Choroid plexus epithelial cell (primary cell): Measurements from ENCODE around the gene PRKCE.

ENCODE experiments used
- DNase-seq: peaks from one replicate; pipeline ENCODE4 v3.0.0-alpha.2; 2010; ENCODE audit warnings: low read depth
- H3K4me3 ChIP-seq: 2 replicates; pipeline ENCODE4 v1.5.1; 2011; ENCODE audit warnings: low read depth, mild to moderate bottlenecking, control low read depth, low read length, moderate library complexity
- TF ChIP-seq, protein P1 (sequence below): conservative IDR thresholded peaks from 2 replicates; pipeline ENCODE4 v1.5.1; 2011; ENCODE audit warnings: low read depth, mild to moderate bottlenecking, control low read depth, inconsistent platforms, low read length, moderate library complexity

Gene PRKCE

GRCh38 chr2:45936623-45936979 is 285.1 kb downstream of the PRKCE start:
- TF ChIP-seq, protein P1, sequence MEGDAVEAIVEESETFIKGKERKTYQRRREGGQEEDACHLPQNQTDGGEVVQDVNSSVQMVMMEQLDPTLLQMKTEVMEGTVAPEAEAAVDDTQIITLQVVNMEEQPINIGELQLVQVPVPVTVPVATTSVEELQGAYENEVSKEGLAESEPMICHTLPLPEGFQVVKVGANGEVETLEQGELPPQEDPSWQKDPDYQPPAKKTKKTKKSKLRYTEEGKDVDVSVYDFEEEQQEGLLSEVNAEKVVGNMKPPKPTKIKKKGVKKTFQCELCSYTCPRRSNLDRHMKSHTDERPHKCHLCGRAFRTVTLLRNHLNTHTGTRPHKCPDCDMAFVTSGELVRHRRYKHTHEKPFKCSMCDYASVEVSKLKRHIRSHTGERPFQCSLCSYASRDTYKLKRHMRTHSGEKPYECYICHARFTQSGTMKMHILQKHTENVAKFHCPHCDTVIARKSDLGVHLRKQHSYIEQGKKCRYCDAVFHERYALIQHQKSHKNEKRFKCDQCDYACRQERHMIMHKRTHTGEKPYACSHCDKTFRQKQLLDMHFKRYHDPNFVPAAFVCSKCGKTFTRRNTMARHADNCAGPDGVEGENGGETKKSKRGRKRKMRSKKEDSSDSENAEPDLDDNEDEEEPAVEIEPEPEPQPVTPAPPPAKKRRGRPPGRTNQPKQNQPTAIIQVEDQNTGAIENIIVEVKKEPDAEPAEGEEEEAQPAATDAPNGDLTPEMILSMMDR, result no peak
- H3K4me3 ChIP-seq, result no peak overlapping the region
- no peak for DNase-seq

- TF ChIP-seq, protein P1, result no peak
- H3K4me3 ChIP-seq, result no peak overlapping the region
- DNase-seq, result no peak
Measured at GRCh38 chr2:45937990-45938389, 286.5 kb downstream of the PRKCE start.

GRCh38 chr2:45938649-45939511 is 287.4 kb downstream of the PRKCE start:
- peak overlapping the region; percentile 17 for H3K4me3 ChIP-seq
- TF ChIP-seq, protein P1, result no peak
- peak; percentile 96 for DNase-seq

- TF ChIP-seq, protein P1, result no peak
- no peak for DNase-seq
- H3K4me3 ChIP-seq, result no peak overlapping the region
Measured at GRCh38 chr2:45941531-45942236, 290.2 kb downstream of the PRKCE start.

DNA sequence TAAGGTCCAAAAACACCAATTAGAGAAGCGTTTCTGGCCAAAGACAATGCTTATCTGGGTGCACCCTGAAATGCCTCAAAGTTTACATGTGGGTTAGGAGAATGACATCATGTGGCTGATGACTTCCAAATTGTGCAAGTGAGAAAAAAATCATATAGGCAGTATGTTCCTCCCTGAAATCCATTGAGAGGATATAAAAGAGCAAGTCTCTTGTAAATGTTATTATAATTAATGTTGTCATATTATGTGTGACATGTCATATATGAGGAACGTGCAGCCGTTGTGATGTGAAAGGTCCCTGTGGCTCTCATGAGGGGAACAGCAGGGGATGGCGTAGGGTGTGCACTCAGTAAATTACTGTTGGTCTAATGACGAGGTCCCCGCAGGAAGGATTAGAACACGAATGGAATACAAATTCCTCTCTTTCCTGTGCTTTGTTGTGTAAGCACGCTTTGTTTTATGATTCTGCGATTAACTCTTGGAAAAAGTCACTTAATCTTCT is 290.8 kb downstream of the PRKCE start:
- DNase-seq, result peak; percentile 62
- TF ChIP-seq, protein P1, result no peak

GRCh38 chr2:45943219-45944044 is 292.0 kb downstream of the PRKCE start:
- TF ChIP-seq, protein P1, result peak; percentile 31
- H3K4me3 ChIP-seq, result no peak overlapping the region
- DNase-seq, result no peak

More for the DNA sequence above, 290.8 kb downstream of the PRKCE start:
- no peak overlapping the region for H3K4me3 ChIP-seq
